ENCODE data around the gene PCDH19. TPM values are rescaled to one million over a fixed set of nuclear protein-coding genes. Genes with fewer than 3 reads are reported as not detected.

The PCDH19 gene
- total and polyA plus RNA-seq, 7 experiments from 2014 or later: 0.05 TPM; not detected in 4

GRCh38 chrX:100410901-100411801 lies 1.1 kb upstream of the PCDH19 start:
- peaks cover 0 to 4% (median under 1%) of the 10 kb centered on the region in 11 donors for H3K9me3 Mint-ChIP-seq
- Histone ChIP-seq H3K36me3 (ENCODE audit: control insufficient read depth in 2 of 3, insufficient read depth in 3 of 3, low read length in 3 of 3) (no peaks in the 10 kb centered on the region), H3K27me3 (ENCODE audit: control insufficient read depth in 2 of 2, insufficient read depth in 2 of 2, low read length in 2 of 2) (peaks cover 0 to 4% of the 10 kb centered on the region in 2 donors), H3K4me3 (ENCODE audit: low read length) (no peak overlapping the region), H3K27ac (ENCODE audit: low read depth, low read length) (no peak overlapping the region), H3K4me1 (ENCODE audit: control insufficient read depth in 2 of 2, insufficient read depth in 2 of 2, low read length in 2 of 2) (no peaks in the 10 kb centered on the region), H3K9me3 (ENCODE audit: control insufficient read depth in 2 of 3, low read length in 3 of 3) (no peaks in the 10 kb centered on the region)
- no peak for DNase-seq
- peaks cover 0 to 32% (median 14%) of the 10 kb centered on the region in 7 donors for H3K4me1 Mint-ChIP-seq
- H3K27ac Mint-ChIP-seq: peak overlapping the region in 1 of 9 donors; percentile 46
- peaks cover 23 to 63% (median 45%) of the 10 kb centered on the region in 5 donors for H3K27me3 Mint-ChIP-seq
- intact Hi-C loops (cut with micrococcal nuclease): no loop called here
- no peak for ATAC-seq
- H3K4me3 Mint-ChIP-seq: peak overlapping the region in 8 of 10 donors; percentile 23 to 88 (median 67)
- POLR2A ChIA-PET: no interaction called here
- no peaks in the 10 kb centered on the region for H3K36me3 Mint-ChIP-seq
- CTCF ChIA-PET: no interaction called here

- ATAC-seq (no peak), DNase-seq (no peak)
- H3K9me3 Mint-ChIP-seq: peaks cover 0 to 7% (median 1%) of the 10 kb centered on the region in 11 donors
- H3K4me3 Mint-ChIP-seq: peak overlapping the region in 6 of 10 donors; percentile 29 to 88 (median 78)
- intact Hi-C loops (cut with micrococcal nuclease): no loop called here
- Histone ChIP-seq H3K9me3 (ENCODE audit: control insufficient read depth in 2 of 3, low read length in 3 of 3) (no peaks in the 10 kb centered on the region), H3K4me3 (ENCODE audit: low read length) (no peak overlapping the region), H3K36me3 (ENCODE audit: control insufficient read depth in 2 of 3, insufficient read depth in 3 of 3, low read length in 3 of 3) (no peaks in the 10 kb centered on the region), H3K4me1 (ENCODE audit: control insufficient read depth in 2 of 2, insufficient read depth in 2 of 2, low read length in 2 of 2) (no peaks in the 10 kb centered on the region), H3K27me3 (ENCODE audit: control insufficient read depth in 2 of 2, insufficient read depth in 2 of 2, low read length in 2 of 2) (peaks cover 0 to 4% of the 10 kb centered on the region in 2 donors), H3K27ac (ENCODE audit: low read depth, low read length) (no peak overlapping the region)
- peaks cover 29 to 65% (median 40%) of the 10 kb centered on the region in 5 donors for H3K27me3 Mint-ChIP-seq
- peaks cover 0 to 32% (median 14%) of the 10 kb centered on the region in 7 donors for H3K4me1 Mint-ChIP-seq
- POLR2A ChIA-PET: no interaction called here
- CTCF ChIA-PET: no interaction called here
- no peak overlapping the region for H3K27ac Mint-ChIP-seq
- H3K36me3 Mint-ChIP-seq: no peaks in the 10 kb centered on the region
Measured at GRCh38 chrX:100408713-100409609, 1.1 kb downstream of the PCDH19 start.

- no peak overlapping the region for H3K4me3 ChIP-seq (ENCODE audit: low read length)
- H3K27me3 Mint-ChIP-seq: peaks cover 28 to 66% (median 40%) of the 10 kb centered on the region in 5 donors
- H3K4me1 ChIP-seq (ENCODE audit: control insufficient read depth in 2 of 2, insufficient read depth in 2 of 2, low read length in 2 of 2): no peaks in the 10 kb centered on the region
- H3K9me3 ChIP-seq (ENCODE audit: control insufficient read depth in 2 of 3, low read length in 3 of 3): no peaks in the 10 kb centered on the region
- H3K27me3 ChIP-seq (ENCODE audit: control insufficient read depth in 2 of 2, insufficient read depth in 2 of 2, low read length in 2 of 2): peaks cover 0 to 4% of the 10 kb centered on the region in 2 donors
- no peak for ATAC-seq
- H3K9me3 Mint-ChIP-seq: peaks cover 0 to 7% (median 1%) of the 10 kb centered on the region in 11 donors
- H3K36me3 Mint-ChIP-seq: no peaks in the 10 kb centered on the region
- no peak overlapping the region for H3K27ac ChIP-seq (ENCODE audit: low read depth, low read length)
- H3K27ac Mint-ChIP-seq: no peak overlapping the region
- DNase-seq: no peak
- intact Hi-C loops (cut with micrococcal nuclease): no loop called here
- H3K4me1 Mint-ChIP-seq: peaks cover 0 to 31% (median 13%) of the 10 kb centered on the region in 7 donors
- CTCF ChIA-PET: no interaction called here
- POLR2A ChIA-PET: no interaction called here
- H3K36me3 ChIP-seq (ENCODE audit: control insufficient read depth in 2 of 3, insufficient read depth in 3 of 3, low read length in 3 of 3): no peaks in the 10 kb centered on the region
- peak overlapping the region in 1 of 10 donors; percentile 45 for H3K4me3 Mint-ChIP-seq
Measured at GRCh38 chrX:100407784-100408712, 2.0 kb downstream of the PCDH19 start.

- DNase-seq (no peak), ATAC-seq (no peak)
- ChIA-PET POLR2A (no interaction called here), CTCF (no interaction called here)
- Histone ChIP-seq H3K27ac (ENCODE audit: low read depth, low read length) (no peak overlapping the region), H3K9me3 (ENCODE audit: control insufficient read depth in 2 of 3, low read length in 3 of 3) (no peaks in the 10 kb centered on the region), H3K4me3 (ENCODE audit: low read length) (no peak overlapping the region), H3K27me3 (ENCODE audit: control insufficient read depth in 2 of 2, insufficient read depth in 2 of 2, low read length in 2 of 2) (peaks cover 0 to 4% of the 10 kb centered on the region in 2 donors), H3K36me3 (ENCODE audit: control insufficient read depth in 2 of 3, insufficient read depth in 3 of 3, low read length in 3 of 3) (no peaks in the 10 kb centered on the region), H3K4me1 (ENCODE audit: control insufficient read depth in 2 of 2, insufficient read depth in 2 of 2, low read length in 2 of 2) (no peaks in the 10 kb centered on the region)
- intact Hi-C loops (cut with micrococcal nuclease): no loop called here
- peak overlapping the region in 4 of 10 donors; percentile 32 to 45 (median 35) for H3K4me3 Mint-ChIP-seq
- peaks cover 22 to 61% (median 37%) of the 10 kb centered on the region in 5 donors for H3K27me3 Mint-ChIP-seq
- no peak overlapping the region for H3K27ac Mint-ChIP-seq
- H3K9me3 Mint-ChIP-seq: peaks cover 0 to 6% (median 1%) of the 10 kb centered on the region in 11 donors
- no peaks in the 10 kb centered on the region for H3K36me3 Mint-ChIP-seq
- peaks cover 0 to 24% (median 8%) of the 10 kb centered on the region in 7 donors for H3K4me1 Mint-ChIP-seq
Measured at GRCh38 chrX:100407147-100407783, 2.8 kb downstream of the PCDH19 start.

GRCh38 chrX:100405424-100405823 lies 4.6 kb downstream of the PCDH19 start:
- Histone ChIP-seq H3K4me3 (ENCODE audit: low read length) (no peak overlapping the region), H3K36me3 (ENCODE audit: control insufficient read depth in 2 of 3, insufficient read depth in 3 of 3, low read length in 3 of 3) (no peaks in the 10 kb centered on the region), H3K4me1 (ENCODE audit: control insufficient read depth in 2 of 2, insufficient read depth in 2 of 2, low read length in 2 of 2) (no peaks in the 10 kb centered on the region), H3K9me3 (ENCODE audit: control insufficient read depth in 2 of 3, low read length in 3 of 3) (no peaks in the 10 kb centered on the region), H3K27me3 (ENCODE audit: control insufficient read depth in 2 of 2, insufficient read depth in 2 of 2, low read length in 2 of 2) (peaks cover 0 to 4% of the 10 kb centered on the region in 2 donors), H3K27ac (ENCODE audit: low read depth, low read length) (no peak overlapping the region)
- H3K4me1 Mint-ChIP-seq: peaks cover 0 to 8% (median 3%) of the 10 kb centered on the region in 7 donors
- no peak overlapping the region for H3K4me3 Mint-ChIP-seq
- no peak for ATAC-seq
- intact Hi-C loops (cut with micrococcal nuclease): no loop called here
- H3K36me3 Mint-ChIP-seq: no peaks in the 10 kb centered on the region
- peaks cover 0 to 6% (median 0%) of the 10 kb centered on the region in 11 donors for H3K9me3 Mint-ChIP-seq
- ChIA-PET POLR2A (no interaction called here), CTCF (no interaction called here)
- peaks cover 14 to 46% (median 32%) of the 10 kb centered on the region in 5 donors for H3K27me3 Mint-ChIP-seq
- DNase-seq: no peak
- H3K27ac Mint-ChIP-seq: no peak overlapping the region

Data from naive thymus-derived CD4-positive, alpha-beta T cell (primary cell).